AG04449 (cell line): Measurements from ENCODE around the gene ASCL3.

Experiments used
- CTCF ChIA-PET: fragments of 350-600 bp; formaldehyde crosslinking; extraction: SDS; loops from one replicate; lab custom pipeline; 2021; ENCODE audit warnings: antibody characterized with exemption; lab: Yijun Ruan, JAX
- POLR2A ChIA-PET: fragments of 400-600, 350-600 bp; formaldehyde crosslinking; extraction: SDS; loops from one replicate; lab custom pipeline; 2020; ENCODE audit warnings: antibody characterized with exemption, inconsistent platforms; lab: Yijun Ruan, JAX
- DNase-seq: peaks from one replicate; pipeline ENCODE4 v3.0.0-alpha.2; 2010; ENCODE audit warnings: low read depth, low spot score
- H3K4me3 ChIP-seq: 2 replicates; pipeline ENCODE4 v1.5.1; 2011; ENCODE audit warnings: low read depth, mild to moderate bottlenecking, control low read depth, low read length
- TF ChIP-seq, protein P1 (sequence below): IDR thresholded peaks from one replicate; pipeline ENCODE4 v1.5.1; 2011; ENCODE audit warnings: mild to moderate bottlenecking, moderate library complexity, low read length, control low read depth, inconsistent platforms; ENCODE audit not compliant: insufficient read depth; ENCODE audit errors: missing control alignments

ASCL3 gene

DNA sequence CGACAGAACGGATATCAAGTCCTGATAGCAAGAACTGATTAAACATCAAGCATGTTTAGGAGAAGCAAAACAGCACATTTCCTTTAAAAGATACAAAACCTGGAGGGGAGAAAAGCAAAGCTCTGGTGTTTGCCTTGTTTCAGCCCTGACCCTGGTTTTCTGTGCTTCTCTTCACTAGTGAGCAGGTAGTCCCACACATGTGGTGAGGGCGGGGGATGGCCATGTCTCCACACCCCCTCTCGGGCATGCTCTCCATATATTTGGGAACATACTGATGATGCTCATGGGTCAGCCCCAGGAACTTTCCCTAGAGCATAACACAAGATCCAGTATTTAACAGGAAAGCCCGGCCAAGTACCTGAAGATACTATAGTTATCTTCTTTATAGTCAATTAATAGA lies 20.1 kb downstream of the ASCL3 start:
- ChIA-PET CTCF (interaction anchor here (0.6 to 3.8 kb wide), 4 partner anchors 8 to 595 kb away, joined by 3 to 22 read pairs (median 4); no protein-coding TSS in a partner anchor), POLR2A (no interaction called here)
- H3K4me3 ChIP-seq: no peak overlapping the region
- TF ChIP-seq, protein P1, sequence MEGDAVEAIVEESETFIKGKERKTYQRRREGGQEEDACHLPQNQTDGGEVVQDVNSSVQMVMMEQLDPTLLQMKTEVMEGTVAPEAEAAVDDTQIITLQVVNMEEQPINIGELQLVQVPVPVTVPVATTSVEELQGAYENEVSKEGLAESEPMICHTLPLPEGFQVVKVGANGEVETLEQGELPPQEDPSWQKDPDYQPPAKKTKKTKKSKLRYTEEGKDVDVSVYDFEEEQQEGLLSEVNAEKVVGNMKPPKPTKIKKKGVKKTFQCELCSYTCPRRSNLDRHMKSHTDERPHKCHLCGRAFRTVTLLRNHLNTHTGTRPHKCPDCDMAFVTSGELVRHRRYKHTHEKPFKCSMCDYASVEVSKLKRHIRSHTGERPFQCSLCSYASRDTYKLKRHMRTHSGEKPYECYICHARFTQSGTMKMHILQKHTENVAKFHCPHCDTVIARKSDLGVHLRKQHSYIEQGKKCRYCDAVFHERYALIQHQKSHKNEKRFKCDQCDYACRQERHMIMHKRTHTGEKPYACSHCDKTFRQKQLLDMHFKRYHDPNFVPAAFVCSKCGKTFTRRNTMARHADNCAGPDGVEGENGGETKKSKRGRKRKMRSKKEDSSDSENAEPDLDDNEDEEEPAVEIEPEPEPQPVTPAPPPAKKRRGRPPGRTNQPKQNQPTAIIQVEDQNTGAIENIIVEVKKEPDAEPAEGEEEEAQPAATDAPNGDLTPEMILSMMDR: no peak
- no peak for DNase-seq

DNA sequence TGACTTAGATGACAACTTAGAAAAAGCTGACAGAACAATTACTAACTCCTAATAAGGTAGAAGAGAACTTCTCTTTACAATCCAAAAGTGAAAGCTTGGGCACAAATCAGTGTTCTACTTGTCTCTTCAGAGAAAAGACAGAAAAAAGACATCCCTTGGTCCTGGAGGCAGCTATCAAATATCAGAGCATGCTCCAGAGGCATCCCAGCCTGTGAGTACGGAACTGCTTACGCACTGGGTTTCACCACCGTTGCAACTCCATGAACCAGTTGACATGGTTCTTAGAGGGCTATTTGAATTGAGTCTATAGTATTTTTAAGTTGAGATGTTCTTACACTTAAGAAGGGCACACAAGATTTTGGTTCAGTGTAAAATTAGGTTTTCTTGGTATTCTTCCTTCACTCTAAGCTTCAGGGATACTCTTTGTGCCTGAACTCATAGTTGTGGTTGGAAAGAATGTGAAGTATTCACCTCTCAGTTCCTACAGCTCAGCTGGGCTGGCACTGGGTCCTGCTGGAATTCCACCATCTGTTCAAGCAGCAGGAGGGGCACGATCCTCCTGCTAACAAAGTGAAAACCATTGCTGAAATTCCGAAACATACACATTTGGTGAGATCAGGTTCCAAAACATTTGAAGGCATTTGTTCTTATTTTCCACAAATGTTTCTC lies 25.5 kb downstream of the ASCL3 start:
- POLR2A ChIA-PET: interaction anchor here (0.8 kb wide), 1 partner anchor 85 kb away, joined by 3 read pairs; no protein-coding TSS in a partner anchor
- CTCF ChIA-PET: interaction anchor here (2.1 to 5.7 kb wide), 2 partner anchors 43 to 221 kb away, joined by 11 to 83 read pairs; no protein-coding TSS in a partner anchor
- peak overlapping the region; percentile 9 for H3K4me3 ChIP-seq
- TF ChIP-seq, protein P1: no peak
- DNase-seq: peak; percentile 84

DNA sequence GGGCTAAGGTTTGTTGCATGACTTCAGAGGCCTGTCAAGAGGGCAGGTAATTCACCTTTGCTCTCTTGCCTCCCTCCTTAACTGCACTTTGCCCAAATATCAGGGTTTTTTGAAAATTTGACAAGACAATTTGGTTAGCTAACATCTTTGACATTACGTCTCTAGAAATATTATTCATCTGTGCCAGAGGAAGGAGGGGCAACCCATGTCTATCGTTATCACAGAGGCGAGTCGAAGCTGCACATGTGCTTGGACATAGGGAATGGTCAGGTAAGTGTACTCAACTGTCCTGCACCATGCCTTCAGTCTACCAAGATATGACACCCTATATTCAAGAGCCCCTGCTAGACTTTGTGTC lies 28.2 kb downstream of the ASCL3 start:
- ChIA-PET CTCF (interaction anchor here (0.6 to 5.7 kb wide), 30 partner anchors 9 to 1843 kb away, joined by 3 to 83 read pairs (median 5); partner anchors contain the start of genes ASCL3 and TMEM9B), POLR2A (no interaction called here)
- H3K4me3 ChIP-seq: no peak overlapping the region
- no peak for DNase-seq
- TF ChIP-seq, protein P1: no peak

DNA sequence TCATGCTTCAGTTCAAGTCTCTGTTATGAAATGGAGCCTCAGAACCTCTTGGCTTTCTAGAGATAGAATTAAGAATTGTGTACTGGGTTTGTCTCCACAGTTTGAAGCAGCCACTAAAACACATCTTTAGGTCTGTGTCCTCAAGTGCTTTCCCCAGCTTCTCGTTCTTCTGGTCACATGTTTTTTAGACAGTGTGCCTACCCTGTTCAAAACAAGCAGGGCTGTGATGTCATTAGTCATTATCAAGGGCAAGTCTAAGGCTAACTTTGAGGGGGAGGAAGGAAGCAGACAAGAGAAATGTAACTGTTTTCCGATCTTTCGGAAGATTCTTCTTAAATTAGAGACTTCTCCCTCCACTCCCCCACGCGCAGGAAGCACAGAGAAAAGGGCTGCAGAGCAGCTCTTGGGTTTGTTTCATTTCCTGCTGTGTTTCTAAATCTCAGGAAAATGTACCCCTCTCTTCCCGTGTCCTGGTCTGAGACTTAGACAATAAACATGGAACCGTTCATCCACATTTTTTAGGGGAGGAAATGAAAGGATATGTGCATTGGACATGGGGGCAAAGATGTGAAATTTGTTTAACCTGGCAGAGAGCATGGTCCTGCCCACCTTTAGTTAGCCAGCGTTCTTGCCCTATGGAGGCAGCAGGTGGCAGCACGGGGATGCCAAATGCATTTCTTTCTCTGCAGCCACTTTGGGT lies 28.7 kb downstream of the ASCL3 start:
- ChIA-PET POLR2A (no interaction called here), CTCF (interaction anchor here (0.6 to 5.7 kb wide), 24 partner anchors 9 to 236 kb away, joined by 3 to 83 read pairs (median 6); partner anchors contain the start of genes ASCL3 and TMEM9B)

DNA sequence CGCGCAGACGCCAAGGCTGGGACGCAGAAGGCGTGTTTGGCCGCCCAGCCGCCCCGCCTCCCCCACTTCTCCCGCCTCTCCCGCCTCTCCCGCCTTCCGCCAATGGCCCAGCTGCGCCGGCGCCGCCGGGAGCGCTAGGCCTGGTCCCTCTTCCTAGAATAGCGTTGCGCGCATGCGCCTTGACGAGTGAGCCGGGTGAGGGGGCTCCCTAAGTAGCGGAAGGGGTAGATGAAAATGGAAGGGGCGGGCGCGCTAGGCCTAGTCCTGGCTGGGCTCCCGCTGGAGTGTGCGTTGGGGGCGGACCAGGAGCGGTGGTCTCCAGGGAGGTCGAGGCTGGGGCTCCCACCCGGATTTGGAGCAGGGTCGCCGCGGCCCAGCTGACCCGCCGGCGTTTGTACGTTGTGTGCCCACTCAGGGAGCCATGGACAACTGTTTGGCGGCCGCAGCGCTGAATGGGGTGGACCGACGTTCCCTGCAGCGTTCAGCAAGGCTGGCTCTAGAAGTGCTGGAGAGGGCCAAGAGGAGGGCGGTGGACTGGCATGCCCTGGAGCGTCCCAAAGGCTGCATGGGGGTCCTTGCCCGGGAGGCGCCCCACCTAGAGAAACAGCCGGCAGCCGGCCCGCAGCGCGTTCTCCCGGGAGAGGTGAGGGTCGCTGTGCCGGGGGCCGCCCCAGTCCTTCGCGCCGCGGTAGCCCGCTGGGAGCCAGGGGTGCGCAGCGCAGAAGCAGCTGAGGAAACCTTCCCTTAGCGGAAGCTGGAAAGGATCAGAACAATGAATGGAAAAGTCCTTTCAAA lies 31.6 kb downstream of the ASCL3 start, which contains the start of gene AKIP1:
Gene AKIP1, plus strand, starts transcription at position 161 of the 795 bp plus-strand sequence. Its CDS starts 261 bp downstream, at position 422.
- POLR2A ChIA-PET: interaction anchor here (0.9 to 1.5 kb wide), 4 partner anchors 40 to 223 kb away, joined by 3 read pairs; no protein-coding TSS in a partner anchor
- TF ChIP-seq, protein P1: no peak
- peak within 1 kb of the TSS; percentile 85 for H3K4me3 ChIP-seq
- CTCF ChIA-PET: interaction anchor here (0.9 to 3.6 kb wide), 3 partner anchors 10 to 96 kb away, joined by 4 to 19 read pairs (median 4); no protein-coding TSS in a partner anchor
- no peak for DNase-seq

More for the DNA sequence above, 28.7 kb downstream of the ASCL3 start:
- TF ChIP-seq, protein P1: peak; percentile 79
- DNase-seq: no peak
- no peak overlapping the region; the same call in 1 of the 2 replicates for H3K4me3 ChIP-seq
